HFF-Myc (cell line): ENCODE results near the gene PLA2G4E.

Experiments
- DNase-seq: peaks from one replicate; pipeline ENCODE4 v3.0.0-alpha.2; 2011; ENCODE audit warnings: low read depth; ENCODE audit errors: extremely low read depth
- H3K4me3 ChIP-seq: replicated peaks from 2 replicates; pipeline ENCODE4 v1.5.1; 2011; ENCODE audit warnings: low read depth, mild to moderate bottlenecking, control low read depth, low read length
- CTCF ChIP-seq: IDR thresholded peaks from 2 replicates; pipeline ENCODE4 v1.5.1; 2012; ENCODE audit warnings: mild to moderate bottlenecking, low read depth, low read length, control low read depth; ENCODE audit errors: missing control alignments

The PLA2G4E gene

GRCh38 chr15:41979493-41980266 lies 41.2 kb downstream of the PLA2G4E start:
- H3K4me3 ChIP-seq, result no peak overlapping the region
- no peak for TF ChIP-seq CTCF
- no peak for DNase-seq

- H3K4me3 ChIP-seq, result no peak overlapping the region
- TF ChIP-seq CTCF, result no peak
- DNase-seq, result no peak
Observed at GRCh38 chr15:41978534-41978933, 42.3 kb downstream of the PLA2G4E start.

GRCh38 chr15:41977757-41978383 lies 43.0 kb downstream of the PLA2G4E start:
- H3K4me3 ChIP-seq, result no peak overlapping the region
- no peak for TF ChIP-seq CTCF
- DNase-seq, result no peak

- TF ChIP-seq CTCF, result no peak
- H3K4me3 ChIP-seq, result no peak overlapping the region
- no peak for DNase-seq
Observed at GRCh38 chr15:41975669-41976068, 45.2 kb downstream of the PLA2G4E start.

GRCh38 chr15:41974041-41974440 lies 46.8 kb downstream of the PLA2G4E start:
- no peak for DNase-seq
- TF ChIP-seq CTCF, result no peak
- H3K4me3 ChIP-seq, result no peak overlapping the region

- peak within 1 kb of the TSS; percentile 77 for H3K4me3 ChIP-seq
- TF ChIP-seq CTCF, result peak; percentile 35
Observed at GRCh38 chr15:41972253-41973242, 48.3 kb downstream of the PLA2G4E start, which contains the start of gene EHD4. TSS of gene EHD4 (minus strand) at chr15:41972557. CDS start at chr15:41972494, 63 bp downstream.

More at GRCh38 chr15:41972253-41973242, 48.3 kb downstream of the PLA2G4E start, which contains the start of gene EHD4:
- peak; percentile 98 for DNase-seq
